AG09309 (cell line): Measurements from ENCODE around the gene LDLRAD4.

ENCODE experiments used
- DNase-seq: peaks from one replicate; pipeline ENCODE4 v3.0.0-alpha.2; 2010; ENCODE audit warnings: low read depth
- H3K4me3 ChIP-seq: 2 replicates; pipeline ENCODE4 v1.5.1; 2011; ENCODE audit warnings: mild to moderate bottlenecking, low read depth, low read length, moderate library complexity; ENCODE audit not compliant: control insufficient read depth
- CTCF ChIP-seq: IDR thresholded peaks from 2 replicates; pipeline ENCODE4 v1.5.1; 2011; ENCODE audit warnings: mild to moderate bottlenecking, low read depth, low read length, inconsistent platforms; ENCODE audit not compliant: insufficient read depth, control insufficient read depth; ENCODE audit errors: missing control alignments

Gene LDLRAD4

GRCh38 chr18:13416208-13416607 lies 197.6 kb downstream of the LDLRAD4 start:
- no peak overlapping the region for H3K4me3 ChIP-seq
- no peak for DNase-seq
- TF ChIP-seq CTCF = no peak

- DNase-seq = no peak
- no peak overlapping the region for H3K4me3 ChIP-seq
- TF ChIP-seq CTCF = no peak
These were observed 198.3 kb downstream of the LDLRAD4 start for GRCh38 chr18:13416848-13417247.

- DNase-seq = no peak
- TF ChIP-seq CTCF = no peak
- no peak overlapping the region for H3K4me3 ChIP-seq
These were observed 199.6 kb downstream of the LDLRAD4 start for GRCh38 chr18:13418013-13418710.

GRCh38 chr18:13420969-13421686 lies 202.6 kb downstream of the LDLRAD4 start:
- DNase-seq = no peak
- no peak overlapping the region for H3K4me3 ChIP-seq
- TF ChIP-seq CTCF = no peak

- TF ChIP-seq CTCF = no peak
- DNase-seq = no peak
- H3K4me3 ChIP-seq = no peak overlapping the region
These were observed 204.1 kb downstream of the LDLRAD4 start for GRCh38 chr18:13422541-13423147.

GRCh38 chr18:13423352-13423751 lies 204.8 kb downstream of the LDLRAD4 start:
- no peak for DNase-seq
- H3K4me3 ChIP-seq = no peak overlapping the region
- no peak for TF ChIP-seq CTCF
